Hepatocyte (in vitro differentiated cells): ENCODE results near the gene DISC1.

Experiments used
- EZH2 ChIP-seq: fragments of 200-600 bp; sonication (generic); IDR thresholded peaks from 2 replicates; pipeline ENCODE4 v1.6.1; 2016; ENCODE audit warnings: antibody characterized with exemption, mild to moderate bottlenecking, borderline replicate concordance
- TF ChIP-seq, protein P1 (sequence below): fragments of 200-600 bp; sonication (generic); IDR thresholded peaks from 2 replicates; pipeline ENCODE4 v1.5.1; 2016; ENCODE audit warnings: antibody characterized with exemption, mild to moderate bottlenecking; ENCODE audit not compliant: poor library complexity

DNA sequence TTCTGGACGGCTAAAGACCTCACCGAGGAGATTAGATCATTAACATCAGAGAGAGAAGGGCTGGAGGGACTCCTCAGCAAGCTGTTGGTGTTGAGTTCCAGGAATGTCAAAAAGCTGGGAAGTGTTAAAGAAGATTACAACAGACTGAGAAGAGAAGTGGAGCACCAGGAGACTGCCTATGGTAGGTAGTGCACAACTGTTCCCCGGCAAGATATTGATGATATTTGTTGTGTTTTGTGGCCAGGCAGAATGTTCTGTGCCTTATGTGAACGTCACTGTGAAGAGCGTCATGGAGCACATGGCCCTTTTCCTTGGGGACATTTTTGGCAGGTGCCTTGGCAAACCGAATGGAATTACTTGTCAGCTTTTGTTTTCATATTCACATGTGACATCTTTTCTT, 191.7 kb downstream of the DISC1 start:
- TF ChIP-seq, protein P1, sequence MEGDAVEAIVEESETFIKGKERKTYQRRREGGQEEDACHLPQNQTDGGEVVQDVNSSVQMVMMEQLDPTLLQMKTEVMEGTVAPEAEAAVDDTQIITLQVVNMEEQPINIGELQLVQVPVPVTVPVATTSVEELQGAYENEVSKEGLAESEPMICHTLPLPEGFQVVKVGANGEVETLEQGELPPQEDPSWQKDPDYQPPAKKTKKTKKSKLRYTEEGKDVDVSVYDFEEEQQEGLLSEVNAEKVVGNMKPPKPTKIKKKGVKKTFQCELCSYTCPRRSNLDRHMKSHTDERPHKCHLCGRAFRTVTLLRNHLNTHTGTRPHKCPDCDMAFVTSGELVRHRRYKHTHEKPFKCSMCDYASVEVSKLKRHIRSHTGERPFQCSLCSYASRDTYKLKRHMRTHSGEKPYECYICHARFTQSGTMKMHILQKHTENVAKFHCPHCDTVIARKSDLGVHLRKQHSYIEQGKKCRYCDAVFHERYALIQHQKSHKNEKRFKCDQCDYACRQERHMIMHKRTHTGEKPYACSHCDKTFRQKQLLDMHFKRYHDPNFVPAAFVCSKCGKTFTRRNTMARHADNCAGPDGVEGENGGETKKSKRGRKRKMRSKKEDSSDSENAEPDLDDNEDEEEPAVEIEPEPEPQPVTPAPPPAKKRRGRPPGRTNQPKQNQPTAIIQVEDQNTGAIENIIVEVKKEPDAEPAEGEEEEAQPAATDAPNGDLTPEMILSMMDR = no peak
- TF ChIP-seq EZH2 = no peak
